ENCODE data around the gene CYLD.
A peak's percentile ranks its signal among the peaks of the same experiment; 100 is the strongest.

The CYLD gene

DNA sequence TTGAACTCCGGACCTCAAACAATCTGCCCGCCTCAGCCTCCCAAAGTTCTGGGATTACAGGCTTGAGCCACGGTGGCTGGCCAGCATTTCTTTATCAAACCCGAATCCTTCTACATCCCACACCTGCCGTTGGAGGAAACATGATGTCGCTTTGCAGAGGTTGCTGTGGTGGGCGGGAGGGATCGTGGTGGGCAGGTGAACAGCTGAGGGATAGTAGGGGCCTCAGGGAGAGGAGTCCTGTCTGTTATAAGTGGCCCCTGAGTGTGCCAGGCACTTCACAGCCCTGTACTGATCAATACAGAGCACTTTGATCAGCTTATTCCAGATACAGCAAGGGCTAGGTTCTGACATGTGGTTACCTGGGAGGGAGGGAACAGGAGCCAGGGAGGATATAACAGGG is 76.5 kb downstream of the CYLD start:
- Histone ChIP-seq H3K4me3 (ENCODE audit: low read depth, low read length) (no peak overlapping the region), H3K4me1 (no peaks in the 10 kb centered on the region), H3K36me3 (no peaks in the 10 kb centered on the region), H3K9me3 (no peaks in the 10 kb centered on the region), H3K27me3 (peaks cover 7% of the 10 kb centered on the region; the same call in 1 of the 2 replicates)
- no peak for DNase-seq
- TF ChIP-seq, protein P1, sequence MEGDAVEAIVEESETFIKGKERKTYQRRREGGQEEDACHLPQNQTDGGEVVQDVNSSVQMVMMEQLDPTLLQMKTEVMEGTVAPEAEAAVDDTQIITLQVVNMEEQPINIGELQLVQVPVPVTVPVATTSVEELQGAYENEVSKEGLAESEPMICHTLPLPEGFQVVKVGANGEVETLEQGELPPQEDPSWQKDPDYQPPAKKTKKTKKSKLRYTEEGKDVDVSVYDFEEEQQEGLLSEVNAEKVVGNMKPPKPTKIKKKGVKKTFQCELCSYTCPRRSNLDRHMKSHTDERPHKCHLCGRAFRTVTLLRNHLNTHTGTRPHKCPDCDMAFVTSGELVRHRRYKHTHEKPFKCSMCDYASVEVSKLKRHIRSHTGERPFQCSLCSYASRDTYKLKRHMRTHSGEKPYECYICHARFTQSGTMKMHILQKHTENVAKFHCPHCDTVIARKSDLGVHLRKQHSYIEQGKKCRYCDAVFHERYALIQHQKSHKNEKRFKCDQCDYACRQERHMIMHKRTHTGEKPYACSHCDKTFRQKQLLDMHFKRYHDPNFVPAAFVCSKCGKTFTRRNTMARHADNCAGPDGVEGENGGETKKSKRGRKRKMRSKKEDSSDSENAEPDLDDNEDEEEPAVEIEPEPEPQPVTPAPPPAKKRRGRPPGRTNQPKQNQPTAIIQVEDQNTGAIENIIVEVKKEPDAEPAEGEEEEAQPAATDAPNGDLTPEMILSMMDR (IDR thresholded peaks at IDR 0.05; ENCODE audit: low read depth, low read length): no peak

DNA sequence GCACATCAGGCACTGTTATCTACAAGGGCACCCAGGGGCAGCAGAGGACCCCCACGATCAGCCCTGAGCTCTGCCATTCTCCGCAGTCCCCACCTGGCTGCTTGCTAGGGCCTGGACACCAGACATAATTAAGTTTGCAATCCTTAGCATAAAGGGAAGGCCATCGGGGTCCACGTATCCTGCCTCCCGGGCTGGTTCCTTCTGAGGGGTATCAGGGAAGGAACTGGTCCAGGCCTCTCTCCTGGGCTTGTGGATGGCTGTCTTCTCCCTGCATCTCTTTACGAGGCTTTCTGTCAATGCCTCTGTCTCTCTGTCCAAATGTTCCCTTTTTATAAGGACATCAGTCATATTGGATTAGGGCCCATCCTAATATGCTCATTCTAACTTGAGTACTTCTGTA is 77.8 kb downstream of the CYLD start:
- TF ChIP-seq, protein P1 (IDR thresholded peaks at IDR 0.05; ENCODE audit: low read depth, low read length): no peak

DNA sequence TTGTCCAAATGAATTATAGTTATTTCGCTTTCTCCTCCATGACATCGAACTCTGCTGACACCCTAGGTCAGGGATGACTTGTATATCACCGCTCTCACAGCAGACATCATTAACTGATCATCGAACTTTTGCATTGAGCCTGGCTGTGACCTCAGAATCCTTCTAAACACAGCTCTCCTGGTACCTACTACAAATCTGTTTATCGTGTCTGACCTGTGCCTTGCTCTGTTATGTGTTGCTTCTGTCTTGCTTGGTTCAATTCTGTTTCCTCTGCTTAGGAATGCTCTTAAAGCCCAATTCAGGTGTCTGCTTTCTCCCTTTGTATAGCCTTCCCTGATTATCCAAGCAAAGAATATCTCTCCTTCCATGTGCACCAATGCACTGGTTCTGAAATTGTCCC is 78.3 kb downstream of the CYLD start:
- DNase-seq: no peak
- Histone ChIP-seq H3K27me3 (peaks cover 7% of the 10 kb centered on the region), H3K36me3 (no peaks in the 10 kb centered on the region), H3K4me1 (no peaks in the 10 kb centered on the region), H3K4me3 (ENCODE audit: low read depth, low read length) (no peak overlapping the region), H3K9me3 (no peaks in the 10 kb centered on the region)
- TF ChIP-seq, protein P1 (IDR thresholded peaks at IDR 0.05; ENCODE audit: low read depth, low read length): no peak

More for the DNA sequence above, 77.8 kb downstream of the CYLD start:
- Histone ChIP-seq H3K27me3 (peaks cover 7% of the 10 kb centered on the region), H3K4me3 (ENCODE audit: low read depth, low read length) (no peak overlapping the region), H3K4me1 (no peaks in the 10 kb centered on the region), H3K36me3 (no peaks in the 10 kb centered on the region), H3K9me3 (no peaks in the 10 kb centered on the region)
- no peak for DNase-seq

DNA sequence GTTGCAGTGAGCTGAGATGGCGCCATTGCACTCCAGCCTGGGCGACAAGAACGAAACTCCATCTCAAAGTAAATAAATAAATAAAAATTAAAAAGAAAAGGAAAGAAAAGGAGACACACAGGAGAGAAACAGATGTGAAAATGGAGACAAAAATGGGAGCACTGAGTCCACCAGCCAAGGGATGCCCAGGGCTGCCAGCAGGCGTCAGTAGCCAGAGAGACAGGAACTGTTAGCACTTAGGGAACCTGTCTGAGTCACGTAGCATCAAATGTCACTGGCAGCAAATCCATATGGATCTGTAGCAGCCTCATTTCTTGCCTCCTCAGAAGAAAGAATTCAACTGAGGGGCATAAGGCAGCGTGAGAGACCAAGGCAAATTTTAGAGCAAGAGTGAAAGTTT is 79.7 kb downstream of the CYLD start:
- H3K36me3 ChIP-seq: no peaks in the 10 kb centered on the region
- no peak overlapping the region for H3K4me3 ChIP-seq (ENCODE audit: low read depth, low read length)
- DNase-seq: no peak
- TF ChIP-seq, protein P1 (IDR thresholded peaks at IDR 0.05; ENCODE audit: low read depth, low read length): 0 out of 2 replicates have a peak, but pooled peaks have one; percentile 13
- H3K4me1 ChIP-seq: no peaks in the 10 kb centered on the region
- no peaks in the 10 kb centered on the region for H3K9me3 ChIP-seq
- H3K27me3 ChIP-seq: peaks cover 7% of the 10 kb centered on the region

DNA sequence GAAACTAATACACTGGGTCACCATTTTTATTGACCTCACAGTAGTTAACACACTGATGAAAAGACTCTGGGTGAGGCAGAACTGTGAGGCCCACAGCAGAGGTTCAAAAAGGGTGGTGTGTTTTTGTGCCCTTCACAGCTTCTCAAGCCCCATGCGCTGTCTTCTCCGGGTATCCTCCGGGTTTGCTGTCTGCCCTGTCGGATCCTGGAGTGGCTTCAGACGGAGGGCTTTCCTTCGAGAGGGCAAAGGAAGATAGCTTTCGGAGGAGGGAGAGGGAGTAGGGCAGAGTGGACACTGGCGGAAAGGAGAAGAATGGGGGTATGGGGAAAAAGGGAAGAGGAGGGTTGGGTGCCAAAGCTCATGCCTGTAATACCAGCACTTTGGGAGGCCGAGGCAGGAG is 80.8 kb downstream of the CYLD start:
- TF ChIP-seq, protein P1 (IDR thresholded peaks at IDR 0.05; ENCODE audit: low read depth, low read length): no peak
- Histone ChIP-seq H3K4me1 (no peaks in the 10 kb centered on the region), H3K4me3 (ENCODE audit: low read depth, low read length) (no peak overlapping the region), H3K27me3 (peaks cover 7% of the 10 kb centered on the region), H3K9me3 (no peaks in the 10 kb centered on the region), H3K36me3 (no peaks in the 10 kb centered on the region)
- no peak for DNase-seq

DNA sequence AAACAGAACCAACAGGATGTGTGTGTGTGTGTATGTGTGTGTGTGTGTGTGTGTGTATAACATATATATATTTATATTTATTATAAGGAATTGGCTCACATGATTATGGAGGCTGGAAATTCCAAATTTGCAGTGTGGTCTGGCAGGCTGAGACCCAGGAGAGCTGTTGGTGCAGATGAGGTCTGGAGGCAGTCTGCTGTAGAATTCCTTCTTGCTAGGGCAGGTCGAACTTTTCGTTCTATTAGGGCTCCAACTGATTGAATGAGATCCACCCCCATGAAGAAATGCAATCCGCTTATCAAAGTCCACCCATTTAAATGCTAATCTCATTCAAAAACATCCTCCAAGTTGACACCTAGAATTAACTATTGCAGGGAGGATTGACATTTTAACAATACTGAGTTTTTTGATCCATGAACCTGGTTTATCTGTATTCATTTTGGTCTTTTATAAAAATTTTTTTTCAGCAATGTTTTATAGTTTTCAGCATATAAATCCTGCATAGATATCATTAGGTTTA is 85.0 kb downstream of the CYLD start:
- Histone ChIP-seq H3K36me3 (no peaks in the 10 kb centered on the region), H3K9me3 (no peaks in the 10 kb centered on the region), H3K4me1 (no peaks in the 10 kb centered on the region), H3K4me3 (ENCODE audit: low read depth, low read length) (no peak overlapping the region), H3K27me3 (peaks cover 4% of the 10 kb centered on the region; the same call in 1 of the 2 replicates)
- no peak for DNase-seq
- TF ChIP-seq, protein P1 (IDR thresholded peaks at IDR 0.05; ENCODE audit: low read depth, low read length): no peak

Data from BE2C (cell line).